ENCODE measurements around the gene PDIA5. TPM values are rescaled to one million over a fixed set of nuclear protein-coding genes. Genes with fewer than 3 reads are reported as not detected.

Gene PDIA5
- total RNA-seq, 2 donors from 2014 or later, result 9.6 to 16.2 TPM

DNA sequence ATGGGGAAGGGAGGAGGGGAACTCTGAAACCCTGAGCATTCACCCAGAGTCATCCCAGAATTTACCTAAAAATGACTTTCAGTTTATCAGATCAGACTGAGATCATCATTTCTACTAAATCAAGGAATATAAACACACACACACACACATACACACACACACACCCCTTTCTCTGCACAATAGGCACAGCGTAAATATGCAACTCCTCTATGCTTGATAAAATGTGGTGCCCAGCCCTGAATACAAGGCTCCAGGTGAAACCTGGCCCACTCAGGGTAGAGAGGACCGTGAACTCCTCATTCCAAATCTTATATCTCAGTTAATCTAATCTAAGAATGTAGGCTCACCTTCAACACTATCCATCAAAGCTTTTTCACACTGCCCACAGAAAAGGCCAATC is 103.1 kb downstream of the PDIA5 start:
- Mint-ChIP-seq H3K27ac (no peak overlapping the region), H3K27me3 (ENCODE audit: low read depth) (no peaks in the 10 kb centered on the region), H3K9me3 (peaks cover 0 to 1% of the 10 kb centered on the region in 2 donors), H3K4me3 (no peak overlapping the region), H3K4me1 (ENCODE audit: low read depth) (no peaks in the 10 kb centered on the region), H3K36me3 (ENCODE audit: insufficient read depth in 2 of 2) (peaks cover 3 to 9% of the 10 kb centered on the region in 2 donors)
- ATAC-seq (replicated peaks in 1 of 2), result no peak
- no peak for DNase-seq

DNA sequence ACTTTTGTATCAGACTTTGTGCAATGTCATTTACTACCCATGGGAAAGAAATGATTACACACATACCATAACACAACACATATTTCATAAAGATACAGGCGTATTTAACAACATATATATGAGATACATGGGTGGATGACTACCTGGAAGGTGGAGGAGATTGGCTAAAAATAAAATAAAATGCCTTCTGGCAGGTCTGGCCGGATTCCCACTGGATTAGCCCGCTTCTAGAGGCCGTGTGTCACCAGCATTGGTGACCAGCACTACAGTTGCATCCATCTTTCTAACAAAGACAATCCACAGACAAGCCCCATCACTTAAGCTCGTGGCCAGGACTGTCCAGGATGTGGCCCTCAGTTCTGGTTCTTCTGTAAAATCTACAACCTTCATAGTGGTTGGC is 114.0 kb downstream of the PDIA5 start:
- no peak for DNase-seq
- H3K4me1 Mint-ChIP-seq (ENCODE audit: low read depth), result no peaks in the 10 kb centered on the region
- no peaks in the 10 kb centered on the region for H3K36me3 Mint-ChIP-seq (ENCODE audit: insufficient read depth in 2 of 2)
- H3K27ac Mint-ChIP-seq, result no peak overlapping the region
- ATAC-seq (replicated peaks in 1 of 2), result no peak
- peaks cover 0 to 4% of the 10 kb centered on the region in 2 donors for H3K9me3 Mint-ChIP-seq
- H3K27me3 Mint-ChIP-seq (ENCODE audit: low read depth), result no peaks in the 10 kb centered on the region
- no peak overlapping the region for H3K4me3 Mint-ChIP-seq

DNA sequence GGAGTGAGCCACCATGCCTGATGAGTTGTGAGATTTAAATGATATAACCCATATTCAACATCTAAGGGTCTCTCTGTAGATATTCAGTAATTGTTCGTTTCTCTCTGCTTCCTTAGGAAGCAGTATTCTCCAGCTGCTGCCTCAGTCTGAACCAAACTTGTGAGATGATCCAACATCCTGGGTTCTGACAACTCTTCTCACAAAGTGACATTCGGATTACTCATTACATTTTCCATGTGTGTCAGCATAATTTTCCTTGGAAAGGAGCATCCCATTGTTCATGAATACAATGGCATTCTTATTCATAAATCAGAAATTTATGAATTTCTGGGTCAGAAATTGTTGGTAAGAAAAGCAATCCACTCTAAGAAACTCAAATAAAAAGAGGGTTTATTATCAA is 119.9 kb downstream of the PDIA5 start:
- H3K4me3 Mint-ChIP-seq, result no peak overlapping the region
- no peaks in the 10 kb centered on the region for H3K4me1 Mint-ChIP-seq (ENCODE audit: low read depth)
- ATAC-seq (replicated peaks in 1 of 2), result no peak
- H3K9me3 Mint-ChIP-seq, result peaks cover 0 to 4% of the 10 kb centered on the region in 2 donors
- H3K27me3 Mint-ChIP-seq (ENCODE audit: low read depth), result no peaks in the 10 kb centered on the region
- H3K27ac Mint-ChIP-seq, result no peak overlapping the region
- DNase-seq, result no peak
- H3K36me3 Mint-ChIP-seq (ENCODE audit: insufficient read depth in 2 of 2), result no peaks in the 10 kb centered on the region

DNA sequence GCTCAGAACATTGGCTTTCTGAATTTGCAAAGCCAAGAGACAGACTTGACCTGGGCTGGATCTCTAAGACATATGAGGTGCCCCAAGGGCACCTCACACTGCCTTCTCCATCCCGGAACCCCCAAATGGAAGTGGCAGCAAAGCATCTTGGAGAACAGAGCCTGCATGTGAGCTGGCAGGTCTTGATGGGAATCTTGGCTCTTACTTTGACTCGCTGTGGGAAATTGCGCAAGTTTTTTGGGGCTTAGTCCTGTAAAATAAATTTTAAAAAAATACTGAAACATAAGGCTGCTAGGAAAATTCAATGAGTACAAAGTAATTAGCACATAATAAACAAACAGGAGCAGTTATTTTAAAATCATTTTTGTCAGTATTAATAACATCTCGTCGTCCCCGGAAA is 121.2 kb downstream of the PDIA5 start:
- DNase-seq (no peak), ATAC-seq (replicated peaks in 1 of 2) (no peak)
- H3K36me3 Mint-ChIP-seq (ENCODE audit: insufficient read depth in 2 of 2), result no peaks in the 10 kb centered on the region
- no peak overlapping the region for H3K27ac Mint-ChIP-seq
- H3K27me3 Mint-ChIP-seq (ENCODE audit: low read depth), result no peaks in the 10 kb centered on the region
- H3K4me3 Mint-ChIP-seq, result no peak overlapping the region
- no peaks in the 10 kb centered on the region for H3K4me1 Mint-ChIP-seq (ENCODE audit: low read depth)
- H3K9me3 Mint-ChIP-seq, result no peaks in the 10 kb centered on the region

DNA sequence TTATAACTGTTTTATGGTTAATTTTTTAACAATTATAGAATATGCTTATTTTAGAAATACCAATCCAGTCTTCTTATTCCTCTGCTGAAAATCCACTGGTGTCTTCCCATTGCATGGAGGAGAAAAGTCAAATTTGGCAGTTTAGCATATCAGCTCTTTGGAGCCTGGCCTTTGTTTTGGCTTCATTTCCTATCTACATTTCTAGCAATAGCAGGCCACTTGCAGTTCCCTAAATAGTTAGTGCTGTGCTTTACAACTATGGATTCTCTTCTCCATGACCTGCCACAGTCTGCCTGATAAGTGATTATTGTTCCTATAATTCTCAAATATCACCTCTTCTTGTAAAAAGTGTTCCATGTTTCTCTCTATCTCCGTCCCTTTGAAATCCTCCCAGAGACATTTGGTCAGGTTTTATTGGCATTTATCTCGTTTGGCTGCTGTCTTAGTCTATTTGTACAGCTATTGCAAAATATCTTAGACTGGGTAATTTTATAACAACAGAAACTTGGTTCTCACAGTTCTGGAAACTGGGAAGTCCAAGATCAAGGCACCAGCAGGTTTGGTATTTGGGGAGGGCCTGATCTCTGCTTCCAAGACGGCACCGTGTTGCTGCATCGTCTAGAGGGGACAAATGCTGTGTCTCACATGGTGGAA is 126.8 kb downstream of the PDIA5 start:
- peaks cover 2% of the 10 kb centered on the region in 2 donors for H3K36me3 Mint-ChIP-seq (ENCODE audit: insufficient read depth in 2 of 2)
- H3K9me3 Mint-ChIP-seq, result peaks cover 0 to 2% of the 10 kb centered on the region in 2 donors
- H3K27ac Mint-ChIP-seq, result no peak overlapping the region
- ATAC-seq (replicated peaks in 1 of 2), result no peak
- no peak overlapping the region for H3K4me3 Mint-ChIP-seq
- DNase-seq, result no peak
- H3K27me3 Mint-ChIP-seq (ENCODE audit: low read depth), result no peaks in the 10 kb centered on the region
- H3K4me1 Mint-ChIP-seq (ENCODE audit: low read depth), result no peaks in the 10 kb centered on the region

DNA sequence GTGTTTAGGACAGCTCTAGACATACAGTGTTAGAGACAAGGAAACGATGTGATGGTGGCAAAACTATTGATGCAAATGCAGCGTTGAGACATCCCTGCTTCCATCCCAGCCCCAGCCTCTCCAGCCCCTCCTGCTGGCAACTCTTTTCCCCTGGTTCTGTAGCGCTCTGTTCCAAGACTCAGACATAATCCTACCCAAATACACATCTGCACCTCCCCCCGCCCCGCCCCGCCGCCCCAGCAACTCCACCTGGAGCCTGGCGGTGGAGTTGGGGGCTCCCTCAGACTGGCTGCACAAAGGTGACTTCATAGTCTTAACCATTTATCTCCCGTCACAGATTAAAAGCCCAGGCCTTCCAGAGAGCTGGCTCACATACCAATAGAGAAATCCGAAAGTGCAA is 127.7 kb downstream of the PDIA5 start:
- peaks cover 2 to 3% of the 10 kb centered on the region in 2 donors for H3K36me3 Mint-ChIP-seq (ENCODE audit: insufficient read depth in 2 of 2)
- H3K27me3 Mint-ChIP-seq (ENCODE audit: low read depth), result no peaks in the 10 kb centered on the region
- no peak for ATAC-seq (replicated peaks in 1 of 2)
- H3K4me1 Mint-ChIP-seq (ENCODE audit: low read depth), result no peaks in the 10 kb centered on the region
- H3K4me3 Mint-ChIP-seq, result no peak overlapping the region
- H3K27ac Mint-ChIP-seq, result no peak overlapping the region
- H3K9me3 Mint-ChIP-seq, result peaks cover 0 to 2% of the 10 kb centered on the region in 2 donors
- no peak for DNase-seq

DNA sequence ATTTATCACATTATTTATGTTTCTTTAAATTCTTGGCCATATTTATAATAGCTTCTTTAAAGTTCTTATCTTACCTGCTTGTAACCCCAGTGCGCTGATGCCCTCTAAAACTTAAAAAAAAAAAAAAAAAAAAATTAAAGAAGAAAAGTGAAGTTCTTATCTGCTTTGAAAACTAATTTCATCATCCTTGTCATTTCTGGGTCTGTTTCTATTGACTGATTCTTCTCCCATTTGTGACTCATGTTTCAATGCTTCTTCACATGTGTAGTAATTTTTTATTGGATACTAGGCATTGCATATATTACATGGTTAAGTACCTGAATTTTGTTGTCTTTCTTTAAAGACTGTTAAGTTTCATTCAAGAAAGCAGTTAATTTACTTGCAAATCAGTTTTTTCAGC is 131.5 kb downstream of the PDIA5 start:
- peaks cover 18% of the 10 kb centered on the region for H3K4me1 Mint-ChIP-seq (ENCODE audit: low read depth)
- no peak overlapping the region for H3K4me3 Mint-ChIP-seq
- no peaks in the 10 kb centered on the region for H3K27me3 Mint-ChIP-seq (ENCODE audit: low read depth)
- peaks cover 0 to 4% of the 10 kb centered on the region in 2 donors for H3K9me3 Mint-ChIP-seq
- ATAC-seq (replicated peaks in 1 of 2), result no peak
- H3K27ac Mint-ChIP-seq, result no peak overlapping the region
- DNase-seq, result no peak
- peaks cover 5% of the 10 kb centered on the region in 2 donors for H3K36me3 Mint-ChIP-seq (ENCODE audit: insufficient read depth in 2 of 2)

DNA sequence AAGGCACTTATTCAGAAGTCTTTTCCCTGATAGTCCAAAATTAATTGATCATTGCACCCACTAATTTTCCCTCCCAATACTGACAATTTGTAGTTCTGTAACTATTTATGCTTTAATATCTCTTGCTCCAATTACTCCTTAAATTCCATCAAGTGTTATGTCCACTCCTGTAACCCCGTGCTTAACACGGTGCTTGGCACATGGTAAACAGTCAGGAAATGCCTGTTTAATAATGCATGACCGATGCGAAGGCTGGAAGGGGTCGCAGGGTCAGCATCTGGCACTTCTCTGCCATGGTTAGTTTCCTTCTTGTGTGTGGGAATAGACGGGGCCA is 134.4 kb downstream of the PDIA5 start:
- no peaks in the 10 kb centered on the region for H3K27me3 Mint-ChIP-seq (ENCODE audit: low read depth)

DNA sequence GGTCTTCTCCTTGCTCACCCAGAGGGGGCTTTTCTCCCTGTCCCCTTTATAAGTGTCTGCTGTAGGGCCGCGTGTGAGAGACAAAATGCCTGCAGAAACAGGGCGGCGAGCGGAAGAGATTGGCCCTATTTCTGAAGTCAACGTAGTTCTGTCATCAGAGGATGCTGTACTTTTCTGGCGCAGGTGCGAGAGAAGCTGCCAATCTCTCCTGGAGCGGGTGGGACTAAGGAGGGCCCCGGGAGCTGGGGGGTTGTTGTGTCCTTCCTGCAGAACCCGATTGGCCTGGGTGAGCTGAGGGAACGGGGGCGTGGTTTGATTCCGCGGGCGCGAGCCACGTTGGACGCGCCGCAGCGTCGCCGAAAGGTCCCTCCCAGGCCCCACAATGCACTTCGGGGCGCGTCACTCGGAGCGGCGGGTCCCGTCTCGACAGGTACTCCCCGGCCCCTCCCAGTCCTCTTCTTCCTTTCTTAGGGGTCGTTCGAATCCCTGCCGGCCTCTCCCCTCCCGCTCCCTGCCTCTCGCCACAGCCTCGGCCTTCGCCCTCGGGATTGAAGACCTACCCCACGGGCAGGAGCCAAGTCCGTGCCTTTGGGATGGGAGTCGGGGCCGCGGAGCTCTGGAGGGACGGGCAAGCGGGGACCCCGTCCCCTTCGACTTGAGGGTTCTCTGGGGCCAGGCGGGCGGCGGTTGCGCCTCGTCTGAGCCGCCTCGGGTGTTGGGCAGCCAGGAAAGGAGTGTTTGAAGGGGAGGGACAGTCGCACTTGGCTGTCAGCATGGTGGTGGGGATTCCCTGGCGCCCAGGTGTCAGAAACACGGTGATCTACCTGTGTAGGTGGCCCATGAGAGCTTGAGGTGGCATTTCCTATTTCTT is 135.0 kb downstream of the PDIA5 start, which contains the start of gene SEC22A:
Gene SEC22A (plus strand): TSS at position 387 of the 871 bp plus-strand sequence. CDS start 7,275 bp downstream, outside the sequence.
- Mint-ChIP-seq H3K4me3 (peak within 1 kb of the TSS; percentile 92 to 99), H3K36me3 (ENCODE audit: insufficient read depth in 2 of 2) (peaks cover 5% of the 10 kb centered on the region in 2 donors), H3K27ac (peak within 1 kb of the TSS; percentile 95), H3K4me1 (ENCODE audit: low read depth) (peaks cover 27% of the 10 kb centered on the region), H3K27me3 (ENCODE audit: low read depth) (no peaks in the 10 kb centered on the region), H3K9me3 (peaks cover 0 to 4% of the 10 kb centered on the region in 2 donors)
- peak; percentile 94 to 97 for DNase-seq
- peak; percentile 98 to 99 for ATAC-seq (replicated peaks in 1 of 2)

More for the DNA sequence above, 134.4 kb downstream of the PDIA5 start:
- peaks cover 24% of the 10 kb centered on the region for H3K4me1 Mint-ChIP-seq (ENCODE audit: low read depth)
- no peak for DNase-seq
- H3K27ac Mint-ChIP-seq, result peak overlapping the region; percentile 95
- H3K9me3 Mint-ChIP-seq, result peaks cover 0 to 4% of the 10 kb centered on the region in 2 donors
- H3K4me3 Mint-ChIP-seq, result peak overlapping the region; percentile 92 to 99
- peaks cover 5% of the 10 kb centered on the region in 2 donors for H3K36me3 Mint-ChIP-seq (ENCODE audit: insufficient read depth in 2 of 2)
- no peak for ATAC-seq (replicated peaks in 1 of 2)

DNA sequence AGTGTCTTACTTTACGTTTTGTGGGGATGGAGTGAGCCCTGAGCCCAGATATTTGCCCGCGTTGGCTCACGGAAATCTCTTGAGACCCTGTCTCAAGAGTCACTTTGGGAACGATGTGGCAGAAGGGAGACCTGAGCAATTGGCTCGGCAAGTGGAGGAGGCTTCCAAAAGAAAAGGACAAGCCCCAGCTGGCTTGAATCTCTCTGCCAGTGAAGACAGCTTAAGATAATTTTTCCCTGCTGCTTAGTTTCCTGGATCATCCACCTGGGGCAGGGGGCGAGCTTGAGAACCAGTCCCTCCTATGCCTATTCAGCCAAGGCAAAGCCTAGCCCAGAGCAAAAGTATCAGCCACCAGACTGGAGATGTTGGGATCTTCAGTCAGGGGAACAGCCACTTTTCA is 135.6 kb downstream of the PDIA5 start:
- Mint-ChIP-seq H3K4me3 (peak overlapping the region; percentile 92 to 99), H3K4me1 (ENCODE audit: low read depth) (peaks cover 30% of the 10 kb centered on the region), H3K27me3 (ENCODE audit: low read depth) (no peaks in the 10 kb centered on the region), H3K36me3 (ENCODE audit: insufficient read depth in 2 of 2) (peaks cover 3 to 4% of the 10 kb centered on the region in 2 donors), H3K27ac (peak overlapping the region; percentile 93), H3K9me3 (peaks cover 0 to 2% of the 10 kb centered on the region in 2 donors)
- DNase-seq (peak; percentile 4), ATAC-seq (replicated peaks in 1 of 2) (no peak)

Other genes with a start within 250 kb of the PDIA5 start
- gene SEMA5B, start 39.3 kb upstream of the PDIA5 start, total RNA-seq, result not detected
- 10 to 100 TPM; 17.4 to 22.9 TPM for gene SEC22A, start 134.9 kb downstream of the PDIA5 start, total RNA-seq

All from activated T-cell treated with anti-CD3 and anti-CD28 coated beads, Interleukin-2, amount 50 U/mL, for 72 hours (primary cell).